Measurements from ENCODE around the gene WDPCP. TPM values are rescaled to one million over a fixed set of nuclear protein-coding genes. Genes with fewer than 3 reads are reported as not detected.
"Not testable (repeated sequence)": the region's sequence is repeated elsewhere in the genome, so short reads cannot be mapped to it uniquely, and the experiment has no call there.

WDPCP gene
- total RNA-seq, 1 donor from 2014 or later: 12.3 TPM

DNA sequence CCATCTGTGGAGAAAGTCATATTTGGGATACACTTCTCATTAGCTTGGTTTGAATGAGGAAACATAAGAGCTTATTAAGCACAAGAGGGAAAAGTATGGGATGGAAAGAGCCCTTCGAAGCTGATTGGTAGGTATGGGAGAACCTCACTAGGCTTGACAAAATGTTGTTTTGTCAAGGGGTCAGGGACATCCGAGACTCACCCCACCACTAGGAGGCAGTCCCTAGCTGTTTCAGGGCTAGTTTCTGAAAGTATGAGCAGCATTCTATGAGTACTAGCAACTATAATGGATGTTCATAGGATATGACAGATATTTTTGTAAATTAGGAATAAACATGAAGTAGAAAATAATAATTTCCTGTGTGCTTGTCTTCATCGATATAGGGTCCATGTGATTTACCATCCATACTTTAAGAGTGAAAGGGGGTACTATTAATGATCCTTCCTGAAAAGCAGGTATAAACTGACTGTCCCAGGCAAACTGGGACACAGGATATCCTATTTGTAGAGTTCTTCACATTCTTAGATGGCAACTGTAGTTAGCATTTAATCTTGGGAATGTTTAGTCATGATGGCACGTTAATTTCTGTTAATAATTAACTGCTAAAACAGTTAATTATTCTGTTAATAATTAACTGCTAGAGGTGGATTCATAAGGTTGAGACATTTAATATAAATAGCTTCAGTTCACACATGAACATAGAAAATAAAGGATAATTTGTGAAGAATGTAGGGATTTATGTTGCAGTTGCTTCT is 509.2 kb downstream of the WDPCP start:
- ATAC-seq: no peak
- H3K27ac ChIP-seq: no peak overlapping the region
- TF ChIP-seq, protein P1, sequence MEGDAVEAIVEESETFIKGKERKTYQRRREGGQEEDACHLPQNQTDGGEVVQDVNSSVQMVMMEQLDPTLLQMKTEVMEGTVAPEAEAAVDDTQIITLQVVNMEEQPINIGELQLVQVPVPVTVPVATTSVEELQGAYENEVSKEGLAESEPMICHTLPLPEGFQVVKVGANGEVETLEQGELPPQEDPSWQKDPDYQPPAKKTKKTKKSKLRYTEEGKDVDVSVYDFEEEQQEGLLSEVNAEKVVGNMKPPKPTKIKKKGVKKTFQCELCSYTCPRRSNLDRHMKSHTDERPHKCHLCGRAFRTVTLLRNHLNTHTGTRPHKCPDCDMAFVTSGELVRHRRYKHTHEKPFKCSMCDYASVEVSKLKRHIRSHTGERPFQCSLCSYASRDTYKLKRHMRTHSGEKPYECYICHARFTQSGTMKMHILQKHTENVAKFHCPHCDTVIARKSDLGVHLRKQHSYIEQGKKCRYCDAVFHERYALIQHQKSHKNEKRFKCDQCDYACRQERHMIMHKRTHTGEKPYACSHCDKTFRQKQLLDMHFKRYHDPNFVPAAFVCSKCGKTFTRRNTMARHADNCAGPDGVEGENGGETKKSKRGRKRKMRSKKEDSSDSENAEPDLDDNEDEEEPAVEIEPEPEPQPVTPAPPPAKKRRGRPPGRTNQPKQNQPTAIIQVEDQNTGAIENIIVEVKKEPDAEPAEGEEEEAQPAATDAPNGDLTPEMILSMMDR (IDR thresholded peaks at IDR 0.05): no peak
- H3K4me3 ChIP-seq: no peak overlapping the region
- intact Hi-C loops (cut with DNase I): no loop called here
- H3K4me1 ChIP-seq: no peaks in the 10 kb centered on the region
- no peaks in the 10 kb centered on the region for H3K27me3 ChIP-seq (ENCODE audit: low read depth)
- no peaks in the 10 kb centered on the region for H3K36me3 ChIP-seq
- no peaks in the 10 kb centered on the region for H3K9me3 ChIP-seq
- DNase-seq: no peak

DNA sequence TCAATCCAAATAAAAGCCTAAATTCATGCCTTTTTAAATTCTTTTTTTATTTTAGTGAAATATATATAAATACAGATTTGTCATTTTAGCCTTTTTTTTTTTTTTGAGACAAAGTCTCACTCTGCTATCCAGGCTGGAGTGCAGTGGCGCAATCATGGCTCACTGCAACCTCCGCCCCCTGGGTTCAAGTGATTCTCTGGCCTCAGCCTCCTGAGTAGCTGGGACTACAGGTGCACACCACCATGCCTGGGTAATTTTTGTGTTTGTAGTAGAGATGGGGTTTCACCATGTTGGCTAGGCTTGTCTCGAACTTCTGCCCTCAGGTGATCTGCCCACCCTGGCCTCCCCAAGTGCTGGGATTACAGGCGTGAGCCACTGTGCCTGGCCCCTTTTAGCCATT is 513.9 kb downstream of the WDPCP start:
- H3K27me3 ChIP-seq (ENCODE audit: low read depth); H3K9me3 ChIP-seq; ATAC-seq; intact Hi-C loops (cut with DNase I); H3K27ac ChIP-seq; DNase-seq; H3K4me3 ChIP-seq; H3K4me1 ChIP-seq; H3K36me3 ChIP-seq: not testable (repeated sequence)

DNA sequence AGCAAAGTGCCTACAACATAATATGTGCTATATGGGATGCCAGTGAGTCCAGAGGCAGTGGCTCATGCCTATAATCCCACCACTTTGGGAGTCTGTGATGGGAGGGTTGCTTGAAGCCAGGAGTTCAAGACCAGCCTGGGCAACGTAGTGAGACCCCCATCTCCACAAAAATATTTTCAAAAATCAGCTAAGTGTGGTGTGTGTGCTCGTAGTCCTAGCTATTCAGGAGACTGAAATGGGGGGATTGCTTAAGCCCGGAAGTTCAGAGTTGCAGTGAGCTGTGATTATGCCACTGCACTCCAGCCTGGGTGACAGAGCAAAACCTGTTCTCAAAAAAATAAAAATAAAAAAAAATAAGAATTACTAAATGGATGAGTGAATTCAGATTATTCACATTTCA is 514.3 kb downstream of the WDPCP start:
- H3K27ac ChIP-seq: no peak overlapping the region
- no peak for ATAC-seq
- TF ChIP-seq, protein P1 (IDR thresholded peaks at IDR 0.05): no peak
- no peak overlapping the region for H3K4me3 ChIP-seq
- no peak for DNase-seq
- H3K27me3 ChIP-seq (ENCODE audit: low read depth): peaks cover 8% of the 10 kb centered on the region
- no peaks in the 10 kb centered on the region for H3K36me3 ChIP-seq
- H3K4me1 ChIP-seq: no peaks in the 10 kb centered on the region
- no peaks in the 10 kb centered on the region for H3K9me3 ChIP-seq
- intact Hi-C loops (cut with DNase I): no loop called here

DNA sequence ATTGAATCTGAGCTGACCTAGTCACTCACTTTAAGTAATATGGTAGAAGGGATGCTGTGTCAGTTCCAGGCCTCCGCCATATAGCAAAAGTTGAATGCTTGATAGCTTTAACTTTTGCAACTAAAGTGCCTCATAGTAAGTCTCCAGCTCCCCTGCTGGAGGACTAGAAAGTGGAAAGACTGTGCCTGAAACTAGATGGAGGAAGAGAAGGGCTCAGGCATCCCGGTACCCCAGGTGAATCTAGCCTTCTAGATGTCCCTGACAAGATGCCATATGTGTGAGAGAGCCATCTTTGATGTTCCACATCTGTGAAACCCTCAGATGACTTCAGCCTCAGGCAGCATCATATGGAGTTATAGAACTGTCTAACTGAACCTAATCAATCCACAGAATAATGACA is 516.6 kb downstream of the WDPCP start:
- TF ChIP-seq, protein P1 (IDR thresholded peaks at IDR 0.05): no peak
- intact Hi-C loops (cut with DNase I): no loop called here
- Histone ChIP-seq H3K4me1 (no peaks in the 10 kb centered on the region), H3K27ac (no peak overlapping the region), H3K4me3 (no peak overlapping the region), H3K9me3 (no peaks in the 10 kb centered on the region), H3K36me3 (no peaks in the 10 kb centered on the region), H3K27me3 (ENCODE audit: low read depth) (peaks cover 22% of the 10 kb centered on the region)
- DNase-seq (no peak), ATAC-seq (no peak)

Other genes starting within 250 kb of the WDPCP start
- gene MDH1, start 486 bp upstream of the WDPCP start, total RNA-seq: 123 TPM